Parathyroid adenoma (tissue), 2 donors: Measurements from ENCODE around the gene MAGI2.

Experiments
- H2AFZ ChIP-seq: fragments of 300-600 bp; sonication (generic); one replicate; pipeline ENCODE4 v1.7.0; 2017; ENCODE audit warnings: antibody characterized with exemption, mild to moderate bottlenecking
- H3K27ac ChIP-seq: fragments of 300-600 bp; sonication (generic); one replicate; pipeline ENCODE4 v1.7.0; 2017
- H3K27me3 ChIP-seq: fragments of 300-600 bp; sonication (generic); one replicate; pipeline ENCODE4 v1.7.0; 2017; ENCODE audit warnings: low read length; ENCODE audit not compliant: control insufficient read depth, insufficient read depth
- H3K36me3 ChIP-seq: fragments of 300-600 bp; sonication (generic); one replicate; pipeline ENCODE4 v1.7.0; 2017; ENCODE audit warnings: low read length; ENCODE audit not compliant: control insufficient read depth, insufficient read depth
- H3K4me1 ChIP-seq: fragments of 300-600 bp; sonication (generic); one replicate; pipeline ENCODE4 v1.7.0; 2017; ENCODE audit warnings: control low read depth
- H3K4me2 ChIP-seq: fragments of 300-600 bp; sonication (generic); one replicate; pipeline ENCODE4 v1.7.0; 2017; ENCODE audit warnings: low read length
- H3K4me3 ChIP-seq: fragments of 300-600 bp; sonication (generic); one replicate; pipeline ENCODE4 v1.7.0; 2017; ENCODE audit warnings: low read depth, low read length
- H3K79me2 ChIP-seq: fragments of 300-600 bp; sonication (generic); one replicate; pipeline ENCODE4 v1.7.0; 2017; ENCODE audit warnings: control low read depth
- H3K9ac ChIP-seq: fragments of 300-600 bp; sonication (generic); one replicate; pipeline ENCODE4 v1.7.0; 2017; ENCODE audit warnings: mild to moderate bottlenecking
- H3K9me3 ChIP-seq: fragments of 300-600 bp; sonication (generic); one replicate; pipeline ENCODE4 v1.7.0; 2017; ENCODE audit warnings: low read length; ENCODE audit not compliant: control insufficient read depth
- CTCF ChIP-seq: fragments of 300-600 bp; sonication (generic); IDR thresholded peaks from one replicate; pipeline ENCODE4 v1.7.0; 2017; ENCODE audit warnings: antibody characterized with exemption, mild to moderate bottlenecking
- donor health status: primary hyperparathyroidism.

Gene MAGI2

GRCh38 chr7:78052112-78052511 is 1401.4 kb downstream of the MAGI2 start:
- Histone ChIP-seq H2AFZ (no peak overlapping the region), H3K4me2 (no peak overlapping the region), H3K4me1 (no peaks in the 10 kb centered on the region), H3K27ac (no peak overlapping the region), H3K36me3 (no peaks in the 10 kb centered on the region), H3K4me3 (no peak overlapping the region), H3K9me3 (no peaks in the 10 kb centered on the region), H3K27me3 (no peaks in the 10 kb centered on the region), H3K9ac (no peak overlapping the region), H3K79me2 (no peaks in the 10 kb centered on the region)
- no peak for TF ChIP-seq CTCF

- Histone ChIP-seq H3K9me3 (no peaks in the 10 kb centered on the region), H2AFZ (no peak overlapping the region), H3K4me1 (no peaks in the 10 kb centered on the region), H3K9ac (no peak overlapping the region), H3K27ac (no peak overlapping the region), H3K4me3 (no peak overlapping the region), H3K79me2 (no peaks in the 10 kb centered on the region), H3K36me3 (no peaks in the 10 kb centered on the region), H3K4me2 (no peak overlapping the region), H3K27me3 (no peaks in the 10 kb centered on the region)
- no peak for TF ChIP-seq CTCF
Observed at GRCh38 chr7:78047800-78048199, 1405.7 kb downstream of the MAGI2 start.

GRCh38 chr7:78043159-78043558 is 1410.3 kb downstream of the MAGI2 start:
- Histone ChIP-seq H3K4me2 (no peak overlapping the region), H3K36me3 (no peaks in the 10 kb centered on the region), H3K79me2 (no peaks in the 10 kb centered on the region), H2AFZ (no peak overlapping the region), H3K4me3 (no peak overlapping the region), H3K27ac (no peak overlapping the region), H3K27me3 (no peaks in the 10 kb centered on the region), H3K4me1 (no peaks in the 10 kb centered on the region), H3K9me3 (no peaks in the 10 kb centered on the region), H3K9ac (no peak overlapping the region)
- no peak for TF ChIP-seq CTCF

GRCh38 chr7:78041423-78041822 is 1412.0 kb downstream of the MAGI2 start:
- no peaks in the 10 kb centered on the region for H3K9me3 ChIP-seq
- no peaks in the 10 kb centered on the region for H3K79me2 ChIP-seq
- no peak overlapping the region for H3K27ac ChIP-seq
- no peak overlapping the region for H3K4me3 ChIP-seq
- H3K4me2 ChIP-seq, result no peak overlapping the region
- H3K27me3 ChIP-seq, result no peaks in the 10 kb centered on the region
- no peaks in the 10 kb centered on the region for H3K36me3 ChIP-seq
- no peak overlapping the region for H3K9ac ChIP-seq
- no peaks in the 10 kb centered on the region for H3K4me1 ChIP-seq
- no peak for TF ChIP-seq CTCF
- H2AFZ ChIP-seq, result no peak overlapping the region
